Left ventricle myocardium superior (tissue), 1 donor: Measurements from ENCODE around the gene LRFN5. TPM values are rescaled to one million over a fixed set of nuclear protein-coding genes. Genes with fewer than 3 reads are reported as not detected.
"Not testable (repeated sequence)": the region's sequence is repeated elsewhere in the genome, so short reads cannot be mapped to it uniquely, and the experiment has no call there.

Experiments
- ATAC-seq: fragments of 200-7000 bp; cut with Tn5 transposase; one replicate; pipeline ENCODE4 v1.9.1; 2020; ENCODE audit warnings: mild to moderate bottlenecking, moderate library complexity
- DNase-seq: peaks from one replicate; pipeline ENCODE4 v3.0.0-alpha.2; 2020
- intact Hi-C: fragments of 100-400 bp; cut with micrococcal nuclease; formaldehyde crosslinking; loops from one replicate; pipeline ENCODE4 v1.11.0; 2022
- total RNA-seq: library from RNA; stranded (reverse); fragmentation: NEBNext Ultra II Directional; extraction: Animal tissue kit (Norgen Biotek cat#: 25700); gene quantifications from one replicate; pipeline ENCODE4 v1.2.1, GENCODE V29; 2021
- donor health status: DM: no; HTN: yes; CAD: no; lungs with severe emphysema.

The LRFN5 gene
- total RNA-seq, 1 donor from 2014 or later, result 0.37 TPM

DNA sequence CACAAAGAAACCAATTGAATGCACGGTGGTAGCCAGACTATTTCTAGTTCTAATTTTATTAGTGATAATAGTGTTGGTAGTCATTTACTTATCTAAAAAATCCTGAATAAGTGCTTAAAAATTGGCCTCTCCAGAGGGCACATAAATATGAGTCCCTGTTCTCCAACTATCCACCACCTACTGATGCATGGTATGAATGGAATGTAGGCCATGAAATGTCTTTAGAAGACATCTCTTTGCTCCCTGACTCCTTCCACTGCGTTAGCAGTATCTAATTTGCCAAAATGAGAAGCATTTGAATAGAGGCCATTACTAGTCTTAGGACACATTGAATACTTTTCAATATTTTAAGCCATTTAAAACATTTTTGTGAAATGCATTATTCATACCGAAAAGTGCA is 261.7 kb downstream of the LRFN5 start:
- intact Hi-C loops, result no loop called here
- no peak for DNase-seq
- ATAC-seq, result no peak

DNA sequence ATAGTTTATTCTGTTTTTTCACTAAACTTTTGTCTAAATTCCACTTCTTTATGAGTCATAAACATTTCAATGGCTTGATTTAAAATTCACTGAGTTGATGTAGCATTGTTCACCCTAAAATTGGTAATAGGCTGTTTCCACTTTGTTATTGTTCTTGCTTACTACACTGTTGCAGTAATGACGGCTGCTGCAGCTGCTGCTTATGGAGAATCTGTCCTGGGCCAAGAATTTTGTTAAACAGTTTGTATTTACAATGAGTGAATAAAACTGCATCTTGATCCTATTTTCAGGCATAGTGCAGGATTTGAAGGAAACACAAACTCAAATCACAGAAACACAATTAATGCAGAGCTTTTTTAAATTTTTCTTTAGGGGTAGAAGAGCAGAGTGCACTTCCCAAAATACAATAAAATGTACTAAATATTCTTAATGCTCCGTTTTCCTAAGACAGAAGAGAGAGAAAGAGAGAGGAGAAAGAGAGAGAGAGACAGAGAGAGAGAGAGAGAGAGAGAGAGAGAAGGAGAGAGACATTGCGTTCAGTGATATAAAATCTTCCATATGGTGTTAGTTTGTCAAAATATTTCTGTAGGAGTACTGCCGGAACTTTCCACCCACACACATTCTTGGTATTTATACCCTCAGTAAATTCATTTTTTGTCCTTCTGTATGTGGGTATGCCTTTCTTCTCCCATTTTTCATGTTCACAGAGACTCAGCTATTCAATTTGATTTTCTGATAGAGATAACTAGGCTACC is 266.4 kb downstream of the LRFN5 start:
- intact Hi-C loops, result no loop called here
- DNase-seq (no peak), ATAC-seq (no peak)

DNA sequence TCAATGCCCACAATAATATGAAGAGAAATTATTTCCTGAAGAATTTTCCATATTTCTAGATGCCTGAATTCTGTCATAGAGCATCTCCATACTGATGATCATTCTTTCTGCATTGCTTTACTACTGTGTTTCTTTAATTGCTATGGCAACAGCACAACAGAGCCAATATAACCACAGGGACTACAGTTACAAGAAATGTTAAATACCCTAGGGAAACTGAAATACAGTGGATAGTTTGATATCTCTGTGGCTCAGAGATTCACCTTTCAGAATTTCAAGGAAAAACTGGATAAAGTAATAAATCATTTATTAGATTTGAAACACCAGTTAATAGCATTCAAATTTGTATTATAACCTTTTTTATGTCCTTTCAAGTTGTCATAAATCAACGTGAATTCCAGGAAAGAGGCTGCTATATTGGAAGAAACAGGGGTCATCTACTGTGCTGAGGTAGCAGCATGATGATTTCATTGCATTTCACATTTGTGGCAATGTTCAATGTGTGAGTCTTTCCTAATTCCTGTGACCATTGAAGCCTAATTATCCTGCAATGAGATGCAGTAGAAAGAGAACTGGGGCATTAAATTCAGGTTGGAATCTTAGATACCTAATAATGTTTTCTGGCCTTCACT is 267.1 kb downstream of the LRFN5 start:
- intact Hi-C loops, result no loop called here
- ATAC-seq (no peak), DNase-seq (no peak)

DNA sequence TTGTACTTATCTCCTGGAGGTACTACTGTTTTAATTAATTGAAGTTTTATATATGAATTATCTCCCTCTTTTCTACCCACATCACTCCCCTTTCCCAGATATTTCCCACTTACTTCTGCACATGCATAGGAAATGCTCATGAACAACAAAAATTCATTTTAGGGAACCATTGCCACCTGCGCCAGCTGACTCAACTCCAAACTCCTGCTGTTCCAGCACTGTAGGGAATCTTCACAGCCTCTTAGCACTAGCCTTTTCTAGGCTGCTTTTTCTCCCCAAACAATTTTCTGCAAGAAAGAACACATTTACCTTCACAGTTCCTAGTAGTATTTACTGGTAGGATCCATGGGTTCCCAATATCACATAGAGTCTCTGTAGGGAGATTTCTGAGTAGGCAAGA is 268.4 kb downstream of the LRFN5 start:
- intact Hi-C loops, result no loop called here
- ATAC-seq, result no peak
- no peak for DNase-seq

DNA sequence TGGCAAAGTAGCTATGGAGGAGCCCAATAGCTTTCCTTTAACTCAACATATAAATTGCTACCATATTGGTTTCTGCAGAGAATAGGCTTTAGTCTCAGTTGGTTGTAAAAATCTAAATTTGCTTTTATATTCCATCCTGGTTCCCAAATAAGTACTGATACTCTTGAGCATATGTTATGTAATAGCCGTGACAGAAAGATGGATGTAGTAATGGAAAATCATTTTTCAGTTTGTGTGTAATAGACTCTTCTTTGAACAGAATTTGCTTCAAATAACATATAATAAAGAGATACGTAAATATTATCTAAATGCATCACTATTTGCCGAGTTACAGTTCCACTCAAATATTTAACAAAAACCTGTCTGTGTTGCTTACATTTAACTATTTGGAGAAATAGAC is 271.6 kb downstream of the LRFN5 start:
- DNase-seq (no peak), ATAC-seq (no peak)
- intact Hi-C loops, result no loop called here

DNA sequence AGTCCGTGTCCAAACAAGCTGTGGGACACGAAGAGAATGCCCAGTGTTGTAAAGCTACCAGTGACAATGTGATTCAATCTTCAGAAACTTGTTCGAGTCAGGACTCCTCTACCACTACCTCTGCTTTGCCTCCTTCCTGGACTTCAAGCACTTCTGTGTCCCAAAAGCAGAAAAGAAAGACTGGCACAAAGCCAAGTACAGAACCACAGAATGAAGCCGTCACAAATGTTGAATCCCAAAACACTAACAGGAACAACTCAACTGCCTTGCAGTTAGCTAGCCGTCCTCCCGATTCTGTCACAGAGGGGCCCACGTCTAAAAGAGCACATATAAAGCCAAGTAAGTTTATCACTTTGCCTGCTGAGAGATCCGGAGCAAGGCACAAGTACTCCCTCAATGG is 284.9 kb downstream of the LRFN5 start:
- intact Hi-C loops, result no loop called here
- DNase-seq (no peak), ATAC-seq (no peak)

DNA sequence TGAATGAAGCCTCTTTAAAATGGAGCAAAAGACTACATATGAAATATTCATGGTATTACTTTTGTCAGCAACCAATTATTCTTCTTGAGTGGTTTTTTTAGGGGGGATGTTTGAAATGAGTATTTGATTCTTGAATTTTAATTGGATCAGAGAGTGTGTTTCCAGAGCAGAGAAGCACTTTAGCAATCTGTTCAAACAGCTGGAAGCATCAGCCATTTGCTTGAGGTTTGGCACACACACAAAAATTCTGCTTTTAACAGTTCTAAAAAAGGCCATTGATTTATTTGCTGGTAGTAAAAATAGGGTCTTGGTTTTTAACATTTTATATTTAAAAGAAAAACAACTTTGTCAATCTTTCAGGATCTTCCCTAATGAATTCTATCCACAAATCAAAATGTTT is 292.7 kb downstream of the LRFN5 start:
- intact Hi-C loops, result no loop called here
- no peak for ATAC-seq
- DNase-seq, result no peak

DNA sequence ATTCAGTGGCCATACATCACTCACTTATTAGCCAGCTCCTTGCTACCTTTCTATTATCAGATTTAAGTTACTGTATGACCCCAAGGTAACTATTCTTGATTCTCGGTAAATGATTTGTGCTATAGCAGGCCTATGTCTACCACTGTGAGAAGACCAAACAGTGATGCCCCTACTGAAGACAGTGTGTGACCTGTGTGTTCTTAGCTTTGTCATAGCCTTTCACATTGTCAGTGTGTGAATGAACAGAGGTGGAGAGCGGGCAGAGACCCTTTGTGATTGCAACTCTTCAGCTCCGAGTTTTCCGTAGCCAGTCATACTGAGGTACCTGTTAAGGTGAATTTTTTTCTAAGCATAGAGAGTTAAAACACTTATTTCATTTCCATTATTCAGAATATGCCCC is 294.0 kb downstream of the LRFN5 start:
- DNase-seq (no peak), ATAC-seq (no peak)
- intact Hi-C loops, result no loop called here

DNA sequence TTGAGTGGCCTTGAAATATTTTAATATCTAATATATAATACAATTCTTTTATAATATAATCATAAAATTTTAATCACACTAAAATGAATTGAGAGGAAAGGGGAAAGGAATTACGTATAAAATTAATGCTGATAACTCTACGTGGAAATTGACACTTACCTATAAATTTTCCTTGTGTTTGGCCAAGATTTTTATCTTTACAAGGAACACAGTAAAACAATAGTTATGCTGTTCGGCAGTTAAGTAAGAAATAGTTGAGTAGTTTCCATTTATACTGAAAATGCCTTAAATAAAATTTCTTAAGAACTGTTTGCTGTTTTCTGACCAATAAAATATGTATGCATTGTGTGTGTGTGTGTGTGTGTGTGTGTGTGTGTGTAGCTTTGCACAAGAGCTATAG is 294.4 kb downstream of the LRFN5 start:
- ATAC-seq (no peak), DNase-seq (no peak)
- intact Hi-C loops, result no loop called here

DNA sequence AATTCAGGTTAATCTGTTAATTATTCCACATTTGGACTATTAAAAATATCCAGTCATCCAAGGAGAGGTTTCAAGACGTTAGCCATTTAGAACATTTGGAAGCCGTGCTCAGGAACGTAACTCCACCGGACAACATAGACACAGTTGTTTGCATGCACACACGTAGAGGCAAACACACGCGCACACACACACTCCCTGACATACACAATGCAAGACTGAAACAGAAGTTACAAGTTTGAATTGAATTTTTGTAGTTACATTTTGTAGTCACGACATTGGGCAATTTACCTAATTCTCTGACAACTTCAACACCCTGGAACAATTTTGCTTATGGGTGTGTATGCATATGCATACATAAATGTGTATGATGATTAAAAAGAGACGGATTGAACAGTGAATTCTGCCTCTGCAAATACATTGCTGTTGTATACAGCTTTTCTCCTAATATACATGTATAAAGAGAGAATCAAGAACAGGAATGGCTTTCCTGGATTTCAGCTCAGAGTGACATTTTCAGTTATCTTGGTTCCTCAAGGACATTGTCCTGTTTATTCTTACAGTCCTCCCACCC is 298.8 kb downstream of the LRFN5 start:
- intact Hi-C loops, result no loop called here
- ATAC-seq (no peak), DNase-seq (no peak)

DNA sequence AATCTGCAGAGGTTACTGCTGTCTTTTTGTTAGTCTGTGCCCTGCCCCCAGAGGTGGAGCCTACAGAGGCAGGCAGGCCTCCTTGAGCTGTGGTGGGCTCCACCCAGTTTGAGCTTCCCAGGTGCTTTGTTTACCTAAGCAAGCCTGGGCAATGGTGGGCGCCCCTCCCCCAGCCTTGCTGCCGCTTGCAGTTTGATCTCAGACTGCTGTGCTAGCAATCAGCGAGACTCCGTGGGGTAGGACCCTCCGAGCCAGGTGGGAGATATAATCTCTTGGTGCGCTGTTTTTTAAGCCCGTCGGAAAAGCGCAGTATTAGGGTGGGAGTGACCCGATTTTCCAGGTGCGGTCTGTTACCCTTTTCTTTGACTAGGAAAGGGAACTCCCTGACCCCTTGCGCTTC is 304.5 kb downstream of the LRFN5 start:
- ATAC-seq, DNase-seq, intact Hi-C loops: not testable (repeated sequence)

DNA sequence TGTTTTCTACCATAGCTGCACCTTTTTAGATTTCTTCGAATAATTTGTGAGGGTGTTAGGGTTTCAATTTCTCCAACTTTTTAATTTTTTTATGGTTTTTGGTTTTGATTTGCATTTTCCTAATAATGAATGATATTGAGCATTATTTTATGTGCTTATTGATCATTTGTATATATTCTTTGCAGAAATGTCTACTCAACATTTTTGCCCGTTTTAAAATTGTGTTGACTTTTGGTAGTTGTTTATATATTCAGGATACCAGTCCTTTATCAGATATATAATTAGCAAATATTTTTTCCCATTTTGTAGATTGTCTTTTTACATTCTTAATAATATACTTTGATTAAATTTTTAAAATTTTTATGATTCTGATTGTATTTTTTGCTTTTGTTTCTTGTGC is 306.7 kb downstream of the LRFN5 start:
- intact Hi-C loops, result no loop called here
- ATAC-seq, result no peak
- no peak for DNase-seq

DNA sequence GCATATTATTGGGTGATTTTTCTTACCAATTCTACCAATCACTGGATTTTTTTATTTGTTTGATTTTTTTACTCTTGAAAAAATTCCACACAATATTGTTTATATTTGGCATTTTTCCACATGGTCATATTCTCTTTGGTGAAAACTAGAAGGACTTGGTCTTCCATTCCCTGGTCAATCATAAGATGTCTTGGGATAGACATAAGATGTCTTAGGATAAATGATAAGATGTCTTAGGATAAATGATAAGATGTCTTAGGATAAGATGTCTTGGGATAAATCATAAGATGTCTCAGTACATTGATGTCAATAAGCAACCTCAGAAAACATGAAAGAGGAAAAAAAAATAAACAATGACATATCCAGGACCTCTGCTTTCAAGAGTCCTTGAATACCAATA is 309.1 kb downstream of the LRFN5 start:
- intact Hi-C loops, result no loop called here
- no peak for ATAC-seq

DNA sequence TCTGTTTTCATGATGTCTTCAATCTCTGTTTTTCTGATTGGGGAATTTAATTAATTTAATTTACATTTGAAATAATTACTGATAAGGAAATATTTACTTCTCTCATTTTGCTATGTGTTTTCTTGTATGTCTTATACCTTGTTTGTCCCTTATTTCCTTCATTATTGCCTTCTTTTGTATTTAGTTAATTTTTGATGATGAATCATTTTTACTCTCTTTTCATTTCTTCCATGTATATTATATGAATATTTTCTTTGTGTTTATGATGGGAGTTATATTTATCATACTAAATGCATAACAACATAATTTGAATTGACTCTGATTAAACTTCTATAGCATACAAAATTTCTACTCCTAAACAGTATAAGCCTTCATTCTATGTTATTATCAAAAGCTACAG is 309.6 kb downstream of the LRFN5 start:
- DNase-seq (no peak), ATAC-seq (no peak)
- intact Hi-C loops, result no loop called here

More for the DNA sequence above, 309.1 kb downstream of the LRFN5 start:
- DNase-seq, result no peak

DNA sequence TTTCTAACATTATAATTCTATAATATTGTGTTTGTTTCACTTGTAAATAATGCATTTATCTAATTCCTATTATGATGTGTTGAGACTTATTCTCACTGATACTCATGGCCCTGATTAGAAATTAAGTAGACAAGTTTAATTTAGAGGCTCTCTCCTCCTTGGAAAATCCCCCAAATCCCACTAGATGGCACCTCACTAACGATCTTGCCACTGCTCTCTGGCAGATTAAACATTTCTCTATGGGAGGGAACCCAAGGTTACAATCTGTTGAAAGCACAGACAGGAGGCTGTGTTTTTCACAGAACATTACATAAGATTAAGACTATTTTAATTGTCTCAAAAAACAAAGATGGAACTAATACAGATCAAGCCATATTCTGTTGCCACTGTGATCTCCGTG is 318.7 kb downstream of the LRFN5 start:
- intact Hi-C loops, result no loop called here
- ATAC-seq (no peak), DNase-seq (no peak)

DNA sequence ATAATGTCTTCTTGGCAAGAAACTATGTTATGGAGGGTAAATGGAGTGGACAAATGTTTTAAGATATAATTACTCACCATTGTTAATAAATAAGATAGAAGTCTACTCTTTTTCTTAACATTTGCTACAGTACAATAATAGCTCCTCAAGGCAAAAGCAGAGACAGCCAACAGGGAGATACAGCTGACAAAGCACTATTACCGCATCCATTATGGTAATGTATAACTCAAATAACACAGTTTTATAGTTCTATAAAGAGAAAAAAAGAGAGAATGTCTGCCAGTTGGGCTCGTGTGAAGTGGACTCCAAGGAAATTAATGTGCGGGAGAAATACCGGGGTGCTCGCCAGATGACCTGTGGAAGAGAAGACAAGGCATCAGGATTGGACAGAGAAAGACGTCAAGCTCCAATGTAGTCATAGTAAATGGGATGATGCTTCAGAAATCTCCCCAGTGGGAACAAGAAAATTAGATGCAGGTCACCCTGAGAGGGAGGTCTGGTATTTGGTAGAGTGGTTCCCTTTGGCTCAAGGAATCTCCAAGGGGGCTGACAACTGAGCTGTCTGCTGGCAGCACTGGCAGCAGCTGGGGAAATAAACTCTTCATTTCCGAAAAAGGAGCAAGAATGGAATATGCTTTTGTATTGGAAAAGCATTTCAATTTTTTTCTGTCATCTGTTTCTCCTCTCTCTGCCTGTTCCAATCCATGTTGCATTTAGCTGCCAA is 343.9 kb downstream of the LRFN5 start:
- intact Hi-C loops, result no loop called here
- DNase-seq, result no peak
- ATAC-seq, result no peak
